ENCODE data around the gene YDJC. TPM values are rescaled to one million over a fixed set of nuclear protein-coding genes. Genes with fewer than 3 reads are reported as not detected.

The YDJC gene
- total and polyA plus RNA-seq, 2 of the 8 experiments (the other 6 are each of a cell fraction or from before 2014, with no cell fraction given) = 36.7 to 45.2 TPM

- no peak for TF ChIP-seq ATF2 (IDR thresholded peaks at IDR 0.05; ENCODE audit: low read length)
These were observed 34.9 kb downstream of the YDJC start (continued) for GRCh38 chr22:21594865-21595452.

Data from H1 (cell line).